ENCODE measurements around the gene NRIP1. TPM values are rescaled to one million over a fixed set of nuclear protein-coding genes. Genes with fewer than 3 reads are reported as not detected.

NRIP1 gene
- polyA plus RNA-seq, 1 donor (not counting 4 experiments of a cell fraction or from before 2014, with no cell fraction given), result 25.5 TPM

GRCh38 chr21:15037095-15037899 lies 27.5 kb downstream of the NRIP1 start:
- TF ChIP-seq CTCF (optimal IDR thresholded peaks at IDR 0.05 in 1 of 3, IDR thresholded peaks at IDR 0.05 in 1 of 3, conservative IDR thresholded peaks at IDR 0.05 in 1 of 3; ENCODE audit: extremely low read depth in 1 of 3, insufficient read depth in 2 of 3, low read length in 3 of 3), result no peak
- TF ChIP-seq EZH2 (IDR thresholded peaks at IDR 0.05; ENCODE audit: low read length), result no peak
- Histone ChIP-seq H3K4me2 (ENCODE audit: control insufficient read depth, extremely low read depth, insufficient read depth, low read depth, low read length) (no peak overlapping the region), H3K36me3 (ENCODE audit: control insufficient read depth in 2 of 2, extremely low read depth in 1 of 2, insufficient read depth in 2 of 2, low read length in 2 of 2) (peaks cover 4 to 6% of the 10 kb centered on the region in 2 experiments), H3K27ac (ENCODE audit: control insufficient read depth, insufficient read depth, low read length) (no peak overlapping the region), H3K9me1 (ENCODE audit: control insufficient read depth, extremely low read depth, insufficient read depth, low read length) (no peaks in the 10 kb centered on the region), H3K4me1 (ENCODE audit: control insufficient read depth, extremely low read depth, insufficient read depth, low read length) (peaks cover 3% of the 10 kb centered on the region), H3K27me3 (ENCODE audit: control insufficient read depth, extremely low read depth, insufficient read depth, low read length) (no peaks in the 10 kb centered on the region), H3K9ac (ENCODE audit: control insufficient read depth, extremely low read depth, insufficient read depth, low read length) (no peak overlapping the region), H4K20me1 (ENCODE audit: control insufficient read depth, extremely low read depth, insufficient read depth, low read length) (no peaks in the 10 kb centered on the region), H3K4me3 (ENCODE audit: control insufficient read depth in 2 of 3, extremely low read depth in 1 of 3, insufficient read depth in 2 of 3, low read depth in 1 of 3, low read length in 3 of 3) (no peak overlapping the region), H3K9me3 (ENCODE audit: control insufficient read depth, low read depth, low read length) (no peaks in the 10 kb centered on the region), H2AFZ (ENCODE audit: control insufficient read depth, low read length) (no peak overlapping the region), H3K79me2 (ENCODE audit: control insufficient read depth, insufficient read depth, low read length) (peaks cover 88% of the 10 kb centered on the region)
- FAIRE-seq (peak; percentile 69), DNase-seq (ENCODE audit: low read depth, low spot score) (no peak)
- dilution Hi-C loops (cut with MboI; ENCODE audit: extremely low pct_ligation_motif_present, low sequenced_read_pairs), result no loop called here

- FAIRE-seq, result no peak
Observed at GRCh38 chr21:15036189-15036588, 28.6 kb downstream of the NRIP1 start.

More at GRCh38 chr21:15036189-15036588, 28.6 kb downstream of the NRIP1 start:
- Histone ChIP-seq H2AFZ (ENCODE audit: control insufficient read depth, low read length) (no peak overlapping the region), H3K9me1 (ENCODE audit: control insufficient read depth, extremely low read depth, insufficient read depth, low read length) (no peaks in the 10 kb centered on the region), H3K4me3 (ENCODE audit: control insufficient read depth in 2 of 3, extremely low read depth in 1 of 3, insufficient read depth in 2 of 3, low read depth in 1 of 3, low read length in 3 of 3) (no peak overlapping the region), H3K79me2 (ENCODE audit: control insufficient read depth, insufficient read depth, low read length) (peaks cover 88% of the 10 kb centered on the region), H3K4me1 (ENCODE audit: control insufficient read depth, extremely low read depth, insufficient read depth, low read length) (peaks cover 3% of the 10 kb centered on the region), H3K36me3 (ENCODE audit: control insufficient read depth in 2 of 2, extremely low read depth in 1 of 2, insufficient read depth in 2 of 2, low read length in 2 of 2) (peaks cover 4% of the 10 kb centered on the region in 2 experiments), H4K20me1 (ENCODE audit: control insufficient read depth, extremely low read depth, insufficient read depth, low read length) (no peaks in the 10 kb centered on the region), H3K9me3 (ENCODE audit: control insufficient read depth, low read depth, low read length) (no peaks in the 10 kb centered on the region), H3K4me2 (ENCODE audit: control insufficient read depth, extremely low read depth, insufficient read depth, low read depth, low read length) (no peak overlapping the region), H3K27ac (ENCODE audit: control insufficient read depth, insufficient read depth, low read length) (no peak overlapping the region), H3K27me3 (ENCODE audit: control insufficient read depth, extremely low read depth, insufficient read depth, low read length) (no peaks in the 10 kb centered on the region), H3K9ac (ENCODE audit: control insufficient read depth, extremely low read depth, insufficient read depth, low read length) (no peak overlapping the region)
- TF ChIP-seq EZH2 (IDR thresholded peaks at IDR 0.05; ENCODE audit: low read length), result no peak
- no peak for TF ChIP-seq CTCF (optimal IDR thresholded peaks at IDR 0.05 in 1 of 3, IDR thresholded peaks at IDR 0.05 in 1 of 3, conservative IDR thresholded peaks at IDR 0.05 in 1 of 3; ENCODE audit: extremely low read depth in 1 of 3, insufficient read depth in 2 of 3, low read length in 3 of 3)
- dilution Hi-C loops (cut with MboI; ENCODE audit: extremely low pct_ligation_motif_present, low sequenced_read_pairs), result no loop called here
- no peak for DNase-seq (ENCODE audit: low read depth, low spot score)
